HepG2 (cell line): ENCODE results near the gene MBL2. TPM values are rescaled to one million over a fixed set of nuclear protein-coding genes. Genes with fewer than 3 reads are reported as not detected.

Experiments
- ATAC-seq: fragments of 200-7000 bp; cut with Tn5 transposase; 3 replicates; pipeline ENCODE4 v1.9.1; 2020; ENCODE audit warnings: mild to moderate bottlenecking, moderate library complexity
- BruUV-seq: library from RNA; stranded (reverse); fragments of 400-500 nt; replicated peaks from 2 replicates; lab custom pipeline; 2021; lab: Mats Ljungman, UMichigan
- CTCF ChIA-PET: fragments of 300-600 bp; formaldehyde crosslinking; extraction: SDS; loops from one replicate; lab custom pipeline; 2021; ENCODE audit warnings: low total read pairs, inconsistent platforms, low intra/inter-chr PET ratio; lab: Yijun Ruan, JAX
- POLR2A ChIA-PET: fragments of 350-600 bp; sonication (Branson Sonifier 250); formaldehyde crosslinking; loops from one replicate; lab custom pipeline; 2020; ENCODE audit warnings: antibody characterized with exemption, inconsistent platforms; lab: Yijun Ruan, JAX
- DNase-seq: peaks from one replicate; pipeline ENCODE4 v3.0.0-alpha.2; 2015; ENCODE audit warnings: low spot score
- FAIRE-seq: peaks from 3 replicates; lab custom pipeline; 2011; peaks lifted over from hg19 to GRCh38; lab: Jason Lieb, UNC
- H2AFZ ChIP-seq: one replicate; pipeline ENCODE4 v1.6.1; 2011; ENCODE audit warnings: low read length, inconsistent platforms
- H3K27ac ChIP-seq: fragments of 300-600 bp; 3 replicates; pipeline ENCODE4 v1.8.0; 2011; ENCODE audit warnings: mixed run types, mild to moderate bottlenecking, mixed read lengths, low read length, inconsistent platforms; ENCODE audit not compliant: insufficient read depth; ENCODE audit errors: extremely low read length
- H3K27me3 ChIP-seq, 2 experiments: fragments of 200-600 bp in 1 of 2; 2 replicates in 1 of 2; 3 replicates in 1 of 2; pipeline versions ENCODE4 v1.6.0 to v1.8.0; 2011; ENCODE audit warnings: low read length in 2 of 2, mild to moderate bottlenecking in 2 of 2, moderate library complexity in 2 of 2, inconsistent platforms in 1 of 2; ENCODE audit not compliant: insufficient read depth in 2 of 2, control insufficient read depth in 1 of 2
- H3K36me3 ChIP-seq, 2 experiments: fragments of 200-600 bp in 1 of 2; replicated peaks in 1 of 2; 2 replicates in 1 of 2; 3 replicates in 1 of 2; pipeline versions ENCODE4 v1.5.1 to v1.8.0; 2011; ENCODE audit warnings: low read length in 2 of 2, inconsistent platforms in 1 of 2; ENCODE audit not compliant: insufficient read depth in 2 of 2, control insufficient read depth in 1 of 2
- H3K4me1 ChIP-seq: 2 replicates; pipeline ENCODE4 v1.5.1; 2012; ENCODE audit warnings: low read length, inconsistent platforms; ENCODE audit not compliant: insufficient read depth
- H3K4me2 ChIP-seq: 2 replicates; pipeline ENCODE4 v1.6.0; 2011; ENCODE audit warnings: low read depth, low read length, inconsistent platforms
- H3K4me3 ChIP-seq, 3 experiments: fragments of 200-600 bp in 1 of 3; sonication (generic), shearing (Covaris generic) in 1 of 3; replicated peaks in 1 of 3; 2 replicates each; pipeline ENCODE4 v1.5.1; 2011 to 2016; ENCODE audit warnings: low read length in 3 of 3, inconsistent platforms in 2 of 3, low read depth in 2 of 3, mild to moderate bottlenecking in 2 of 3, control low read depth in 1 of 3, mixed read lengths in 1 of 3; ENCODE audit not compliant: insufficient read depth in 1 of 3
- H3K79me2 ChIP-seq: one replicate; pipeline ENCODE4 v1.6.1; 2011; ENCODE audit warnings: low read length, inconsistent platforms; ENCODE audit not compliant: insufficient read depth
- H3K9ac ChIP-seq: 2 replicates; pipeline ENCODE4 v1.6.0; 2011; ENCODE audit warnings: mild to moderate bottlenecking, low read depth, low read length, inconsistent platforms; ENCODE audit not compliant: insufficient read depth
- H3K9me3 ChIP-seq: 2 replicates; pipeline ENCODE4 v1.5.1; 2012; ENCODE audit warnings: mild to moderate bottlenecking, low read length
- H4K20me1 ChIP-seq: 2 replicates; pipeline ENCODE4 v1.6.0; 2011; ENCODE audit warnings: inconsistent platforms, mild to moderate bottlenecking, low read length, moderate library complexity; ENCODE audit not compliant: insufficient read depth
- AGO2 ChIP-seq: fragments of 200-400 bp; formaldehyde crosslinking; optimal IDR thresholded peaks from 2 replicates; pipeline ENCODE3; 2017; ENCODE audit warnings: mild to moderate bottlenecking, low read depth, low read length, moderate library complexity
- HCFC1 ChIP-seq: fragments of 150-350 bp; IDR thresholded peaks from 2 replicates; pipeline ENCODE4 v1.6.1; 2014; ENCODE audit warnings: low read depth, low read length
- NCOA2 ChIP-seq: sonication (generic); formaldehyde crosslinking; IDR thresholded peaks from 2 replicates; pipeline ENCODE4 v1.8.0; 2022; ENCODE audit warnings: inconsistent platforms
- NFATC3 ChIP-seq: sonication (generic); formaldehyde crosslinking; IDR thresholded peaks from 2 replicates; pipeline ENCODE4 v1.5.1; 2020; ENCODE audit warnings: mild to moderate bottlenecking, missing genetic modification reagents
- PHF8 ChIP-seq: sonication (generic); formaldehyde crosslinking; IDR thresholded peaks from 2 replicates; pipeline ENCODE4 v1.5.0; 2020; ENCODE audit warnings: missing genetic modification reagents
- PLRG1 ChIP-seq: fragments of 450-650 bp; conservative IDR thresholded peaks from 2 replicates; pipeline ENCODE4 v1.6.1; 2016
- RAD21 ChIP-seq: fragments of 450-650 bp; formaldehyde crosslinking; IDR thresholded peaks from 2 replicates; pipeline ENCODE4 v1.5.0; 2020; ENCODE audit warnings: mild to moderate bottlenecking
- RARG ChIP-seq: sonication (generic); formaldehyde crosslinking; IDR thresholded peaks from 2 replicates; pipeline ENCODE4 v1.4.0; 2020; ENCODE audit warnings: low read depth, mild to moderate bottlenecking, missing genetic modification reagents
- SPEN ChIP-seq: sonication (generic); formaldehyde crosslinking; IDR thresholded peaks from 2 replicates; pipeline ENCODE4 v1.5.1; 2020; ENCODE audit warnings: low read depth, mild to moderate bottlenecking, missing genetic modification reagents
- STAG1 ChIP-seq: sonication (generic); formaldehyde crosslinking; IDR thresholded peaks from 2 replicates; pipeline ENCODE4 v1.4.0; 2020; ENCODE audit warnings: missing genetic modification reagents
- TGIF2 ChIP-seq: IDR thresholded peaks from 2 replicates; pipeline ENCODE4 v1.6.1; 2016; ENCODE audit warnings: control low read depth, missing compliant biosample characterization
- ZFP36L1 ChIP-seq: sonication (generic); formaldehyde crosslinking; IDR thresholded peaks from 2 replicates; pipeline ENCODE4 v1.8.0; 2022; ENCODE audit warnings: mild to moderate bottlenecking, missing genetic modification reagents, moderate library complexity
- ZNF234 ChIP-seq: sonication (generic); formaldehyde crosslinking; conservative IDR thresholded peaks from 2 replicates; pipeline ENCODE4 v1.5.1; 2020; ENCODE audit warnings: mild to moderate bottlenecking, missing genetic modification reagents
- ZNF3 ChIP-seq: IDR thresholded peaks from 2 replicates; pipeline ENCODE4 v1.7.0; 2017; ENCODE audit warnings: inconsistent platforms
- ZNF558 ChIP-seq: sonication (generic); formaldehyde crosslinking; IDR thresholded peaks from 2 replicates; pipeline ENCODE4 v1.9.0; 2022; ENCODE audit warnings: mild to moderate bottlenecking, missing genetic modification reagents, borderline replicate concordance
- ZNF567 ChIP-seq: sonication (generic); formaldehyde crosslinking; IDR thresholded peaks from 2 replicates; pipeline ENCODE4 v1.8.1; 2023; ENCODE audit warnings: mild to moderate bottlenecking, missing genetic modification reagents, borderline replicate concordance
- WGBS: methylation state at CpG from one replicate; pipeline ENCODE4 v1.1.6; 2017; ENCODE audit warnings: low lambda C conversion rate; 5-methylcytosine and 5-hydroxymethylcytosine counted together
- in situ Hi-C: cut with HindIII; loops from 2 replicates; pipeline ENCODE4 v1.10.0; 2017; ENCODE audit warnings: low pct_unique_long_range_greater_than_20kb; ENCODE audit not compliant: extremely low pct_ligation_motif_present
- intact Hi-C: fragments of 100-400 bp; cut with micrococcal nuclease; formaldehyde crosslinking; loops from one replicate; pipeline ENCODE4 v1.10.0; 2022; ENCODE audit not compliant: unreplicated experiment
- polyA plus RNA-seq, 8 experiments: library from polyadenylated mRNA; depleted of rRNA in 3 of 8; stranded (reverse) in 7 of 8; unstranded in 1 of 8; fragments of >200 nt; fragmentation: Illumina TruSeq in 4 of 8; extraction: Trizol in 4 of 8; gene quantifications; 2 replicates each; pipeline versions ENCODE4 v1.2.1 to v1.2.3, GENCODE V29; 2011 to 2016; ENCODE audit warnings: low read depth in 4 of 8, missing spikeins in 1 of 8, mixed read lengths in 1 of 8; ENCODE audit not compliant: insufficient read depth in 1 of 8
- total RNA-seq, 5 experiments: library from RNA; depleted of rRNA; stranded (reverse); fragments of >200 nt; fragmentation: Illumina TruSeq; extraction: Trizol; gene quantifications; 2 replicates each; pipeline ENCODE4 v1.2.3, GENCODE V29; 2016; ENCODE audit warnings: low read depth in 1 of 5
- TF ChIP-seq, protein P1 (sequence below): fragments of 450-650 bp; IDR thresholded peaks from 2 replicates; pipeline ENCODE4 v1.6.1; 2017
- TF ChIP-seq, protein P2 (sequence below): IDR thresholded peaks from 2 replicates; pipeline ENCODE4 v1.6.1; 2016; ENCODE audit warnings: missing compliant biosample characterization, missing genetic modification reagents, borderline replicate concordance
- TF ChIP-seq, protein P3 (sequence below): sonication (generic); formaldehyde crosslinking; IDR thresholded peaks from 2 replicates; pipeline ENCODE4 v1.4.0; 2020; ENCODE audit warnings: missing genetic modification reagents, mild to moderate bottlenecking, borderline replicate concordance
- TF ChIP-seq, protein P4 (sequence below): sonication (generic); formaldehyde crosslinking; IDR thresholded peaks from 2 replicates; pipeline ENCODE4 v1.5.0; 2020; ENCODE audit warnings: missing genetic modification reagents

The MBL2 gene
- total and polyA plus RNA-seq, 2 of the 13 experiments (the other 11 are each of a cell fraction or from before 2014, with no cell fraction given), result 9.6 to 16.2 TPM

DNA sequence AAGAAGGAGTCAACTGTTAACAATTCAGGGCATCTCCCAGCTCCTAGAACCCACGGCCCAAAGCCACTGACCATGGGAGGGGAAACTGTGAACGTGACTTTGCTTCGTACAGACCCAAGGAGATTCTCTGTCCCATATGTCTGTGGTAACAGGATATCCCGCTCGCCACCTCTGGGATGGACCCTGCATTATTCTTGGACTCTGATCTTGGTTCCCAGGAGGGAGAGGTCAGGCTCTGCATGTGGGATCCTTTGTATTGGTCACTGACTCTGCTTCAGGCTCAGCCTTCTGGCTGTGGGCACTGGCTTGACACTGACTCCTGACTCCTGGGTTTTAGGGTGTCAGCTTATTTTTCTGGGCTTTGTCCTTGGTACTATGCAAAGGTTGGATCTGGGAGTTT lies 13.5 kb upstream of the MBL2 start (continued):
- TF ChIP-seq, protein P1, sequence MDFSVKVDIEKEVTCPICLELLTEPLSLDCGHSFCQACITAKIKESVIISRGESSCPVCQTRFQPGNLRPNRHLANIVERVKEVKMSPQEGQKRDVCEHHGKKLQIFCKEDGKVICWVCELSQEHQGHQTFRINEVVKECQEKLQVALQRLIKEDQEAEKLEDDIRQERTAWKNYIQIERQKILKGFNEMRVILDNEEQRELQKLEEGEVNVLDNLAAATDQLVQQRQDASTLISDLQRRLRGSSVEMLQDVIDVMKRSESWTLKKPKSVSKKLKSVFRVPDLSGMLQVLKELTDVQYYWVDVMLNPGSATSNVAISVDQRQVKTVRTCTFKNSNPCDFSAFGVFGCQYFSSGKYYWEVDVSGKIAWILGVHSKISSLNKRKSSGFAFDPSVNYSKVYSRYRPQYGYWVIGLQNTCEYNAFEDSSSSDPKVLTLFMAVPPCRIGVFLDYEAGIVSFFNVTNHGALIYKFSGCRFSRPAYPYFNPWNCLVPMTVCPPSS, result no peak
- TF ChIP-seq NFATC3 (CRISPR knock-in tag) (no peak), RARG (CRISPR knock-in tag) (no peak), PHF8 (CRISPR knock-in tag) (no peak), TGIF2 (no peak), PLRG1 (no peak), ZNF234 (CRISPR knock-in tag) (no peak), ZFP36L1 (no peak), AGO2 (no peak), ZNF3 (no peak), SPEN (CRISPR knock-in tag) (no peak), ZNF558 (CRISPR knock-in tag) (no peak)

DNA sequence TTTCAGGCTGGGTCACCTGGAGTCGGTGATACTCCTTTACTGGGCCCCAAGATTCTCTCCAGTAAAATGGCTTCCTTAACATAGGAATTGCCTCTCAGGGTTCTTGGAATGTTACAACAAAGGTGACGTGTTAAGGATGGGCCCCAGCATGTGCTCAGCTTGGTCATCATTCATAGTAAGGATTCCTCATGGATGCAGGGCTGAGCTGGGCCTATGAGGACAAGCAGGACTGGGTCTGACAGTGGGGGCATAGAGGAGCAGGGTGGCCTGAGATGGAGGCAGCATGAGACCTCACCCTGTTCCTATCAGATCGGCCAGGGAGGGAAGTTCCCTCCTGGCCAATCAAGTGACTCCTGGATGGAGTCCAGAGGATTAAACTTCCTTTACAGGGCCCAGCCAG lies 12.8 kb upstream of the MBL2 start:
- no peaks in the 10 kb centered on the region for H3K36me3 ChIP-seq
- no peaks in the 10 kb centered on the region for H4K20me1 ChIP-seq
- no peak overlapping the region for H3K4me3 ChIP-seq
- no peak overlapping the region for H3K9ac ChIP-seq
- ATAC-seq (no peak), FAIRE-seq (no peak), DNase-seq (no peak)
- no peak overlapping the region for H2AFZ ChIP-seq
- peaks cover 22% of the 10 kb centered on the region for H3K4me1 ChIP-seq
- intact Hi-C loops (no loop called here), in situ Hi-C loops (no loop called here)
- CTCF ChIA-PET, result no interaction called here
- H3K27me3 ChIP-seq, result no peaks in the 10 kb centered on the region
- no peaks in the 10 kb centered on the region for H3K79me2 ChIP-seq
- TF ChIP-seq NCOA2 (no peak), HCFC1 (no peak), STAG1 (CRISPR knock-in tag) (no peak), RAD21 (no peak), ZNF567 (CRISPR knock-in tag) (no peak)
- TF ChIP-seq, protein P2, sequence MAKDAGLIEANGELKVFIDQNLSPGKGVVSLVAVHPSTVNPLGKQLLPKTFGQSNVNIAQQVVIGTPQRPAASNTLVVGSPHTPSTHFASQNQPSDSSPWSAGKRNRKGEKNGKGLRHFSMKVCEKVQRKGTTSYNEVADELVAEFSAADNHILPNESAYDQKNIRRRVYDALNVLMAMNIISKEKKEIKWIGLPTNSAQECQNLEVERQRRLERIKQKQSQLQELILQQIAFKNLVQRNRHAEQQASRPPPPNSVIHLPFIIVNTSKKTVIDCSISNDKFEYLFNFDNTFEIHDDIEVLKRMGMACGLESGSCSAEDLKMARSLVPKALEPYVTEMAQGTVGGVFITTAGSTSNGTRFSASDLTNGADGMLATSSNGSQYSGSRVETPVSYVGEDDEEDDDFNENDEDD (CRISPR knock-in tag), result no peak
- TF ChIP-seq, protein P3, sequence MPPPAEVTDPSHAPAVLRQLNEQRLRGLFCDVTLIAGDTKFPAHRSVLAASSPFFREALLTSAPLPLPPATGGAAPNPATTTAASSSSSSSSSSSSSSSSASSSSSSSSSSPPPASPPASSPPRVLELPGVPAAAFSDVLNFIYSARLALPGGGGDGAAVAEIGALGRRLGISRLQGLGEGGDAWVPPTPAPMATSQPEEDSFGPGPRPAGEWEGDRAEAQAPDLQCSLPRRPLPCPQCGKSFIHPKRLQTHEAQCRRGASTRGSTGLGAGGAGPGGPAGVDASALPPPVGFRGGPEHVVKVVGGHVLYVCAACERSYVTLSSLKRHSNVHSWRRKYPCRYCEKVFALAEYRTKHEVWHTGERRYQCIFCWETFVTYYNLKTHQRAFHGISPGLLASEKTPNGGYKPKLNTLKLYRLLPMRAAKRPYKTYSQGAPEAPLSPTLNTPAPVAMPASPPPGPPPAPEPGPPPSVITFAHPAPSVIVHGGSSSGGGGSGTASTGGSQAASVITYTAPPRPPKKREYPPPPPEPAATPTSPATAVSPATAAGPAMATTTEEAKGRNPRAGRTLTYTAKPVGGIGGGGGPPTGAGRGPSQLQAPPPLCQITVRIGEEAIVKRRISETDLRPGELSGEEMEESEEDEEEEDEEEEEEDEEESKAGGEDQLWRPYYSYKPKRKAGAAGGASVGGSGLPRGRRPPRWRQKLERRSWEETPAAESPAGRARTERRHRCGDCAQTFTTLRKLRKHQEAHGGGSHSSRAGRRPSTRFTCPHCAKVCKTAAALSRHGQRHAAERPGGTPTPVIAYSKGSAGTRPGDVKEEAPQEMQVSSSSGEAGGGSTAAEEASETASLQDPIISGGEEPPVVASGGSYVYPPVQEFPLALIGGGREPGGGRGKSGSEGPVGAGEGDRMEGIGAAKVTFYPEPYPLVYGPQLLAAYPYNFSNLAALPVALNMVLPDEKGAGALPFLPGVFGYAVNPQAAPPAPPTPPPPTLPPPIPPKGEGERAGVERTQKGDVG (CRISPR knock-in tag), result no peak
- TF ChIP-seq, protein P4, sequence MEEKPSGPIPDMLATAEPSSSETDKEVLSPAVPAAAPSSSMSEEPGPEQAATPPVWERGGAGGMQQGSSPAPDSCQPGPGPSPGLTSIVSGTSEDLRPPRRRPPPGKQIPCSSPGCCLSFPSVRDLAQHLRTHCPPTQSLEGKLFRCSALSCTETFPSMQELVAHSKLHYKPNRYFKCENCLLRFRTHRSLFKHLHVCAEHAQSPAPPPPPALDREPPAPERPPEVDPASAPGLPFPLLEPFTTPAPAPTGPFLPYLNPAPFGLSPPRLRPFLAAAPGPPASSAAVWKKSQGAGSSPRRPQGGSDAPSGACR (CRISPR knock-in tag), result no peak
- POLR2A ChIA-PET, result no interaction called here
- no peak overlapping the region for H3K27ac ChIP-seq
- 25% methylated on average over 2 of the region's 3 CpGs for WGBS
- no peak overlapping the region for H3K4me2 ChIP-seq
- no TSS peak for BruUV-seq
- no peaks in the 10 kb centered on the region for H3K9me3 ChIP-seq
